CD4-positive, CD25-positive, alpha-beta regulatory T cell (primary cell): ENCODE data around the gene ZBTB8A. TPM values are rescaled to one million over a fixed set of nuclear protein-coding genes. Genes with fewer than 3 reads are reported as not detected.
"Not testable (repeated sequence)": the region's sequence is repeated elsewhere in the genome, so short reads cannot be mapped to it uniquely, and the experiment has no call there.

Experiments
- ATAC-seq, 2 donors: fragments of 150-1000 bp; cut with Tn5 transposase; one replicate each; pipeline ENCODE4 v1.10.0; 2021; ENCODE audit warnings: low read depth in 2 of 2, moderate number of reproducible peaks in 2 of 2, moderate library complexity in 1 of 2
- DNase-seq, 3 donors: peaks; one replicate each; pipeline versions ENCODE4 v3.0.0 to v3.0.0-alpha.2; 2012 to 2022; ENCODE audit warnings: mixed read lengths in 1 of 3
- H3K27ac ChIP-seq: one replicate; pipeline ENCODE4 v1.7.0; 2013; ENCODE audit warnings: mild to moderate bottlenecking, low read length; ENCODE audit not compliant: insufficient read depth, poor library complexity, severe bottlenecking
- H3K27me3 ChIP-seq: one replicate; pipeline ENCODE4 v1.7.0; 2013; ENCODE audit warnings: low read length; ENCODE audit not compliant: control insufficient read depth, insufficient read depth
- H3K36me3 ChIP-seq: one replicate; pipeline ENCODE4 v1.7.0; 2013; ENCODE audit warnings: mild to moderate bottlenecking, low read length, moderate library complexity; ENCODE audit not compliant: control insufficient read depth, insufficient read depth
- H3K4me1 ChIP-seq: 2 replicates; pipeline ENCODE4 v1.7.0; 2013; ENCODE audit warnings: mild to moderate bottlenecking, low read length; ENCODE audit not compliant: insufficient read depth, control insufficient read depth, poor library complexity, severe bottlenecking
- H3K4me3 ChIP-seq: one replicate; pipeline ENCODE4 v1.7.0; 2013; ENCODE audit warnings: low read depth, mild to moderate bottlenecking, low read length, moderate library complexity
- H3K9me3 ChIP-seq, 2 experiments: 1 replicate in 1 of 2; 2 replicates in 1 of 2; pipeline ENCODE4 v1.7.0; 2013; ENCODE audit warnings: low read length in 2 of 2, mild to moderate bottlenecking in 1 of 2, moderate library complexity in 1 of 2; ENCODE audit not compliant: control insufficient read depth in 2 of 2
- H3K27ac Mint-ChIP-seq, 3 donors: one replicate each; pipeline ENCODE4 v1.8.0; 2020 to 2022; ENCODE audit warnings: mild to moderate bottlenecking in 3 of 3, mixed read lengths in 3 of 3, moderate library complexity in 2 of 3
- H3K27me3 Mint-ChIP-seq: one replicate; pipeline ENCODE4 v1.8.0; 2022; ENCODE audit warnings: mild to moderate bottlenecking, mixed read lengths
- H3K36me3 Mint-ChIP-seq: one replicate; pipeline ENCODE4 v1.8.0; 2020; ENCODE audit warnings: mixed read lengths
- H3K4me1 Mint-ChIP-seq, 4 donors: one replicate each; pipeline ENCODE4 v1.8.0; 2020 to 2022; ENCODE audit warnings: mixed read lengths in 4 of 4, mild to moderate bottlenecking in 1 of 4
- H3K4me3 Mint-ChIP-seq, 4 donors: one replicate each; pipeline ENCODE4 v1.8.0; 2020 to 2022; ENCODE audit warnings: mild to moderate bottlenecking in 4 of 4, mixed read lengths in 4 of 4, moderate library complexity in 3 of 4
- H3K9me3 Mint-ChIP-seq, 7 donors: one replicate each; pipeline ENCODE4 v1.8.0; 2020 to 2022; ENCODE audit warnings: mixed read lengths in 7 of 7, mild to moderate bottlenecking in 3 of 7, moderate library complexity in 2 of 7
- polyA plus RNA-seq, 4 donors: library from polyadenylated mRNA; unstranded; fragments of 300-500 nt; fragmentation: Illumina TruSeq; gene quantifications; one replicate each; pipeline ENCODE4 v1.2.3, GENCODE V29; 2021
- total RNA-seq: library from RNA; stranded (reverse); gene quantifications from one replicate; pipeline ENCODE4 v1.2.3, GENCODE V29; 2022

ZBTB8A gene
- total and polyA plus RNA-seq, 5 donors from 2014 or later: 0.12 TPM; not detected in 4

DNA sequence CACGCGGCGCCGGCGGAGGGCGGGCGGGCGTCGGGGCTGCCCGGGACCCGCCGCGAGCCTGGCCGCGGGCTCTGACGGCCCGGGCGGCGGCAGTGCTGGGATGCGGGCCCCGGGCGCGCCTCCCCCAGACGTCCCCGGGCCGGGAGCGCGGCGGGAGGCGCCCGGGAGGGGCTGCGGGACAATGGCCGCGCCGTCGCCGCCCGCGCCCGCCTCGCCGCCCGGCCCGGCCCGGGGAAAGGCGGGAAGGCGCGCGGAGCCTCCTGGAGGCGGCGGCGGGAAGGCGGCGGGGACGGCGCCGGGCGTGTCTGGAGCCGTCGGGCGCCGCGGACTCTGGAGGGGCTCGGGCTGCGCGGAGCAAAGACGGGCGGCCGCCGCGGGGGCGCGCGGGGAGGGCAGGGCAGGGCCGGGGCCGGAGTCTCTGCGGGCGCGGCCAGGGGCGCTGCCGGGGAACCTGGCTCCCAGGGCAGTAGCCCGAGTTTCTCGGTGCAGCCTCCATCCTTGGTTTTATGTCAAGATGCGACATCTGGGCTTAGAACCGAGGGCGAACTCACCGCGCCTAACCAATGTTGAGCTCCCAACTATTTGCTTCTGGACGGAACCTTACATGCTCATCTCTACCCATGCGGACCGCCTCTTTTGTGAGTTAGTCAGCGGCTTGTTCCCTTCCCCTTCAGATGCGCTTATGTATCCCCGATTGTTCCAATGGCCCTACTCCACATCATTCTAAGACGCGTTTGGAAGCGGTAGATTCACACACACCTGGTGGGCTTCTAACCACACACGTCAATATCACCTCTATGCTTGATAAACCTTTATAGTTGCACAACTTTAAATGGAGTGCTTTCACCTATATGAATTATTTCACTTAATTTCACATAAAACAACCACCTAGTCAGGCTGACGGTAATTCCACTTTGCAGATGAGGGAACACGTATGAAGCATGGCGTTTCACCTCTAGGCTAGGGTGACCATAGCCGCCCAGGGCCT lies 651 bp downstream of the ZBTB8A start:
- H3K27me3 ChIP-seq: peaks cover 47% of the 10 kb centered on the region
- no peak overlapping the region for H3K4me3 ChIP-seq
- H3K27ac ChIP-seq: no peak overlapping the region
- ATAC-seq: no peak
- DNase-seq: peak in 2 of 3 donors; percentile 1 to 5
- no peaks in the 10 kb centered on the region for H3K9me3 ChIP-seq
- H3K4me1 Mint-ChIP-seq: peaks cover 4 to 13% (median 5%) of the 10 kb centered on the region in 4 donors
- peak overlapping the region; percentile 71 to 88 (median 84) for H3K4me3 Mint-ChIP-seq
- H3K27me3 Mint-ChIP-seq: peaks cover 80% of the 10 kb centered on the region
- H3K9me3 Mint-ChIP-seq: peaks cover 0 to 2% (median 0%) of the 10 kb centered on the region in 7 donors
- peaks cover 3% of the 10 kb centered on the region for H3K36me3 Mint-ChIP-seq
- H3K27ac Mint-ChIP-seq: no peak overlapping the region
- H3K4me1 ChIP-seq: peaks cover 10% of the 10 kb centered on the region
- H3K36me3 ChIP-seq: no peaks in the 10 kb centered on the region

DNA sequence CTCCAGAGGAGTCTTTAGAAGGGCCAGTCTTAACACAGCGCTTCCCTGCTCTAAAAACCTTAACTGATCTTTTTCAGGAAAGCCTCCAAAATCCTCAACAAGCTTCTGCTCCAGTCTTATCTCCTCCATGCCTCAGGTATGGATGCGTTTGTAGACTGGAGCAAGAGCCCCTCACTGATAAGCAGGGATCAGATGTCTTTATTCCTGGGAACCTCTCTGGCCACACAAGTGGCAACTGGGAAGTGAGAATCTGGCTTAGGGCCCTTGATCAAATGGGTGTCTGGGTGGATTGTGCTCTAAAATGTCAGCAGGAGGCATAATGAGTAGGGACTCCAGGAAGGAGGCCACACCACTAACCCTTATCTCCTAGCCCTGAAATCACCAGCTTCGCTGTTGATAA lies 1.4 kb downstream of the ZBTB8A start:
- H3K27ac Mint-ChIP-seq: no peak overlapping the region
- Histone ChIP-seq H3K9me3 (no peaks in the 10 kb centered on the region), H3K4me1 (peaks cover 10% of the 10 kb centered on the region), H3K27ac (no peak overlapping the region), H3K36me3 (no peaks in the 10 kb centered on the region), H3K4me3 (no peak overlapping the region), H3K27me3 (peaks cover 48% of the 10 kb centered on the region)
- DNase-seq (no peak), ATAC-seq (no peak)
- H3K27me3 Mint-ChIP-seq: peaks cover 75% of the 10 kb centered on the region
- H3K36me3 Mint-ChIP-seq: peaks cover 3% of the 10 kb centered on the region
- peaks cover 0 to 2% (median 0%) of the 10 kb centered on the region in 7 donors for H3K9me3 Mint-ChIP-seq
- H3K4me1 Mint-ChIP-seq: peaks cover 4 to 13% (median 5%) of the 10 kb centered on the region in 4 donors
- H3K4me3 Mint-ChIP-seq: peak overlapping the region; percentile 35 to 88 (median 84)

DNA sequence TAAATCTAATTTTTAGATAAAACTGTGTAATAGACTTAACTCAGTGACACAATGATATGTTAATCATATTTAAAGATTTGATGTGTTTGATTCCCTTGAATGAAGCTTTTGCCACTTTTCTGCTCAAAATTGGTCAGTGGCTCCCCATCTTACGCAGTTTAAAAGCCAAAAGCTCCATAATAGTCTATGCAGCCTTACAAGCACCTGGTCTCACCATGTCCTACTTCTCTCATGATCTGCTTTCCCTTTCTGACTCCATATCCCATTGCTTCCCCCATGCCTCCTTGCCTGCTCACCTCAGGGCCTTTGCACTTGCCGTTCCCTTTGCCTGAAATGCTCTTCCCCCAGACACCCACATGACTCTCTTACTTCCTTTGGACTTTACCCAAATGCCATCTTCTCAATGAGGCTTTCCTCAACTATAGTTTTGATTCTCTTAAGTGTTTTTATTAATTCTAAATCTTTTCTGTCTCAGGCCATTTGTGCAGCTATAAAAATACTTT lies 1.9 kb downstream of the ZBTB8A start:
- H3K4me1 Mint-ChIP-seq: peaks cover 4 to 13% (median 5%) of the 10 kb centered on the region in 4 donors
- H3K36me3 ChIP-seq: no peaks in the 10 kb centered on the region
- H3K9me3 Mint-ChIP-seq: peaks cover 0 to 2% (median 0%) of the 10 kb centered on the region in 7 donors
- no peak overlapping the region for H3K4me3 ChIP-seq
- no peak overlapping the region for H3K27ac ChIP-seq
- peaks cover 3% of the 10 kb centered on the region for H3K36me3 Mint-ChIP-seq
- H3K27me3 ChIP-seq: peaks cover 52% of the 10 kb centered on the region
- peaks cover 75% of the 10 kb centered on the region for H3K27me3 Mint-ChIP-seq
- H3K9me3 ChIP-seq: no peaks in the 10 kb centered on the region
- peaks cover 10% of the 10 kb centered on the region for H3K4me1 ChIP-seq
- DNase-seq (no peak), ATAC-seq (no peak)
- peak overlapping the region in 2 of 4 donors; percentile 35 to 66 for H3K4me3 Mint-ChIP-seq
- H3K27ac Mint-ChIP-seq: no peak overlapping the region

DNA sequence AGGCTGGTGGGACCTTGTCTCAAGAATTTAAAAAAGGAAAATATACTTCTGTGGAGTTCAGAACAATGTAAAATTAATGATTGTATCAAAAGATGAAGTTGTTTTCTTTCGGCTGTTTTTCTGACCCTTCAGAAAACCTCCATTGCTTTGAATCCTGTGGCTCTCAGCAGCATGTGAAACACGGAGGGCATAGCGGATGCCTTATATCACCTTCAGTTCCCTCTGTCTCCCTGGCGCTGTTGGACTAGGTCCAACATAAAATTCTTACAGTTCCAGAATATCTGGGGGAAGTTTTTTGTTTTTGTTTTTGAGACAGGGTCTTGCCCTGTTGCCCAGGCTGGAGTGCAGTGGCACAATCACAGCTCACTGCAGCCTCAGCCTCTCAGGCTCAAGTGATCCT lies 7.4 kb downstream of the ZBTB8A start:
- Histone ChIP-seq H3K9me3 (no peaks in the 10 kb centered on the region), H3K36me3 (no peaks in the 10 kb centered on the region), H3K27ac (no peak overlapping the region), H3K4me3 (no peak overlapping the region), H3K4me1 (no peaks in the 10 kb centered on the region), H3K27me3 (peaks cover 17% of the 10 kb centered on the region)
- no peak for DNase-seq
- Mint-ChIP-seq H3K27ac (no peak overlapping the region), H3K36me3 (no peaks in the 10 kb centered on the region), H3K27me3 (peaks cover 28% of the 10 kb centered on the region), H3K9me3 (no peaks in the 10 kb centered on the region), H3K4me1 (no peaks in the 10 kb centered on the region), H3K4me3 (no peak overlapping the region)
- ATAC-seq: no peak

DNA sequence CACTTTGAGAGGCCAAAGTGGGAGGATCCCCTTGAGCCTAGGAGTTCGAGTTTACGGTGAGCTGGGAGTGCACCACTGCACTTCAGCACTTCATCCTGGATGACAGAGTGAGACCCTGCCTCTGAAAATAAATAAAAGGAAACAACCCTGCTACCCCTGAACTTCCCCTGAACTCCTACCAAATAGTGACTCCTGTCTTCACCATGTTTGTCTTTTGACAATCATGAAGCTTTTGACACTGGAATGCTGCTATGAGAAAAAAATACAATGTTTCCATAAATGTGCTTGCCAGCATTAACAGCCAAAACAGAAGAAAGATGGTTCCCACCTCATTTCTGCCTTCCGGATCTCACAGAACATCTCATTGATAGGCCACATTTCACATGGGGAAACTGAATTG lies 10.4 kb downstream of the ZBTB8A start:
- no peaks in the 10 kb centered on the region for H3K36me3 Mint-ChIP-seq
- no peak for ATAC-seq
- H3K4me1 Mint-ChIP-seq: no peaks in the 10 kb centered on the region

DNA sequence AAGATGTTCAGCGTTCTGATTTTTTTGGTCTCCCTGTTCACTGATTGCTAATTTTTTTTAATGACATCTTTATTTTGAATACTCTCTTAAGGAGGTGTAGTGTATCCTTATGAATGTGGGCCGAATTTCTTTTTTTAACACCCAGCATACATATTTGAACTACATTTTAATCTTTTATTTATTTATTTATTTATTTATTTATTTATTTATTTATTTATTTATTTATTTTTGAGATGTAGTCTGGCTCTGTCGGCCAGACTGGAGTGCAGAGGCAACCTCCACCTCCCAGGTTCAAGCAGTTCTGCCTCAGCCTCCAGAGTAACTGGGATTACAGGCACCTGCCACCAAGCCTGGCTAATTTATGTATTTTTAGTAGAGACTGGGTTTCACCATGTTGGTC lies 15.1 kb downstream of the ZBTB8A start:
- H3K9me3 ChIP-seq: no peaks in the 10 kb centered on the region
- H3K27ac ChIP-seq: no peak overlapping the region
- H3K4me1 ChIP-seq: no peaks in the 10 kb centered on the region
- H3K27me3 Mint-ChIP-seq: peaks cover 5% of the 10 kb centered on the region
- no peak overlapping the region for H3K4me3 ChIP-seq
- ATAC-seq (no peak), DNase-seq (no peak)
- no peaks in the 10 kb centered on the region for H3K27me3 ChIP-seq
- H3K36me3 ChIP-seq: no peaks in the 10 kb centered on the region
- H3K9me3 Mint-ChIP-seq: no peaks in the 10 kb centered on the region
- H3K4me3 Mint-ChIP-seq: no peak overlapping the region
- H3K36me3 Mint-ChIP-seq: no peaks in the 10 kb centered on the region
- H3K27ac Mint-ChIP-seq: no peak overlapping the region
- no peaks in the 10 kb centered on the region for H3K4me1 Mint-ChIP-seq

More for the DNA sequence above, 10.4 kb downstream of the ZBTB8A start:
- Mint-ChIP-seq H3K4me3 (no peak overlapping the region), H3K27me3 (peaks cover 9% of the 10 kb centered on the region), H3K9me3 (no peaks in the 10 kb centered on the region), H3K27ac (no peak overlapping the region)
- H3K4me3 ChIP-seq: no peak overlapping the region
- H3K36me3 ChIP-seq: no peaks in the 10 kb centered on the region
- DNase-seq: no peak
- H3K27me3 ChIP-seq: peaks cover 8% of the 10 kb centered on the region
- H3K27ac ChIP-seq: no peak overlapping the region
- no peaks in the 10 kb centered on the region for H3K4me1 ChIP-seq
- no peaks in the 10 kb centered on the region for H3K9me3 ChIP-seq

DNA sequence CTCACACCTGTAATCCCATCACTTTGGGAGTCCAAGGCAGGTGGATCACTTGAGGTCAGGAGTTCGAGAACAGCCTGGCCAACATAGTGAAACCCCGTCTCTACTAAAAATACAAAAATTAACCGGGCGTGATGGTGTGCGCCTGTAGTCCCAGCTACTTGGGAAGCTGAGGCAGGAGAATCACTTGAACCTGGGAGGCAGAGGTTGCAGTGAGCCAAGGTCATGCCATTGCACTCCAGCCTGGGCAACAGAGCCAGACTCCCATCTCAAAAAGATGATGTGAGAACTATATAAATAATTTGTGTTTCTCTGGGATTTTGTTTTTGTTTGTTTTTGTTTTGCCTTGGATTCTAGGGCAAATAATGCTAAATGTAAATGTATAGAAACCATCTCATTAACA lies 17.8 kb downstream of the ZBTB8A start:
- not testable (repeated sequence) for H3K36me3 Mint-ChIP-seq, H3K4me1 ChIP-seq, H3K4me1 Mint-ChIP-seq, H3K4me3 ChIP-seq, H3K27ac ChIP-seq, H3K27ac Mint-ChIP-seq, DNase-seq, H3K4me3 Mint-ChIP-seq, H3K27me3 ChIP-seq, H3K36me3 ChIP-seq, ATAC-seq, H3K9me3 Mint-ChIP-seq, H3K9me3 ChIP-seq
- H3K27me3 Mint-ChIP-seq: peaks cover 14% of the 10 kb centered on the region
